ENCODE data around the gene PVRIG. TPM values are rescaled to one million over a fixed set of nuclear protein-coding genes. Genes with fewer than 3 reads are reported as not detected.

Gene PVRIG
- total and polyA plus RNA-seq, 9 of the 15 experiments (the other 6 are each of a cell fraction or from before 2014, with no cell fraction given), result 0.16 to 0.64 TPM; not detected in 7

- TF ChIP-seq CBX3 (IDR thresholded peaks at IDR 0.05; ENCODE audit: borderline replicate concordance in 1 of 2, low read length in 2 of 2), result no peak
- TF ChIP-seq ZNF511 (CRISPR knock-in tag; IDR thresholded peaks at IDR 0.05), result no peak
- no peak for TF ChIP-seq ETS1 (conservative IDR thresholded peaks at IDR 0.05; ENCODE audit: control insufficient read depth, low read depth, low read length)
- TF ChIP-seq SRF (CRISPR knock-in tag; IDR thresholded peaks at IDR 0.05), result peak in 1 of 2 experiments; percentile 13; a peak in 1 of 4 replicates
- TF ChIP-seq NFXL1 (CRISPR knock-in tag; IDR thresholded peaks at IDR 0.05), result no peak
- no peak for TF ChIP-seq ZNF347 (CRISPR knock-in tag; IDR thresholded peaks at IDR 0.05; ENCODE audit: low read depth)
- TF ChIP-seq THRB (CRISPR knock-in tag; conservative IDR thresholded peaks at IDR 0.05), result no peak
- no peak for TF ChIP-seq PCBP2 (IDR thresholded peaks at IDR 0.05; ENCODE audit: low read depth, low read length, poor library complexity, severe bottlenecking)
- TF ChIP-seq EP300 (IDR thresholded peaks at IDR 0.05; ENCODE audit: low read length), result no peak
- no peak for TF ChIP-seq MTA3 (IDR thresholded peaks at IDR 0.05; ENCODE audit: borderline replicate concordance)
- TF ChIP-seq ERF (CRISPR knock-in tag; IDR thresholded peaks at IDR 0.05), result no peak
- TF ChIP-seq ESRRA (IDR thresholded peaks at IDR 0.05; ENCODE audit: borderline replicate concordance, low read depth), result peak; percentile 50
- peak; percentile 82 for TF ChIP-seq ADNP (tag; IDR thresholded peaks at IDR 0.05)
- no peak for TF ChIP-seq PHB2 (IDR thresholded peaks at IDR 0.05; ENCODE audit: low read depth)
- no peak for TF ChIP-seq PHF8 (IDR thresholded peaks at IDR 0.05; ENCODE audit: borderline replicate concordance, low read length)
- TF ChIP-seq E2F6 (IDR thresholded peaks at IDR 0.05; ENCODE audit: borderline replicate concordance in 1 of 2, extremely low read depth in 1 of 2, insufficient read depth in 1 of 2, insufficient read length in 1 of 2, low read depth in 1 of 2, low read length in 1 of 2, poor library complexity in 1 of 2, severe bottlenecking in 1 of 2), result no peak
- no peak for TF ChIP-seq HIVEP1 (CRISPR knock-in tag; IDR thresholded peaks at IDR 0.05)
- peak; percentile 40 for TF ChIP-seq CHD4 (IDR thresholded peaks at IDR 0.05; ENCODE audit: insufficient read depth, insufficient replicate concordance, low read depth, low read length, poor library complexity, severe bottlenecking)
- no peak for TF ChIP-seq ZNF76 (CRISPR knock-in tag; IDR thresholded peaks at IDR 0.05; ENCODE audit: borderline replicate concordance)
- 0 out of 2 replicates have a peak, but pooled peaks have one; percentile 20 for TF ChIP-seq JUN (IDR thresholded peaks at IDR 0.05; ENCODE audit: borderline replicate concordance, low read depth, low read length)
- TF ChIP-seq JUN (CRISPR knock-in tag; IDR thresholded peaks at IDR 0.05; ENCODE audit: borderline replicate concordance), result no peak
- TF ChIP-seq ZNF79 (CRISPR knock-in tag; IDR thresholded peaks at IDR 0.05; ENCODE audit: low read depth), result no peak
These were observed 27.5 kb downstream of the PVRIG start (continued) for GRCh38 chr7:100247152-100247757.

All from K562 (cell line).